Fibroblast of the conjunctiva (primary cell): Measurements from ENCODE around the gene TMEM126A.
"Not testable (repeated sequence)": the region's sequence is repeated elsewhere in the genome, so short reads cannot be mapped to it uniquely, and the experiment has no call there.

ENCODE experiments used
- DNase-seq: peaks from one replicate; pipeline ENCODE4 v3.0.0-alpha.2; 2010; ENCODE audit warnings: low read depth

Gene TMEM126A

DNA sequence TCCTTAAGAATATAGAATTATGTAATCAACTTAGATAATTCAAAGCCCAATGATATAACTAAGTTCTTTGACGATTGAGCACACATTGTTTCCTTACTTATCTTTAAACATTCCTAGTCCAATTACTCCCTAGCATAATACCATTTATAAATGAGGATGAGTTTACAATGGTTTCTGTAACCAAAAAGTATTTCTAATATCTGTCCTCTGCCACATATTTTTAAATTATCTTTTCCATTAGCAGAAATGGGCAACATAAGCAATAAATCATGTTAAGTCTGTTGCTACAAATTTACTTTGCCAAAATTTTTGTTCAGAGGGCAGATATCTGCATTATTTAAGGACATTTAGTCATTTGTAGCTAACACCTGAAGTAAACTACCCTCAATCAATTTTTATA, 10.4 kb downstream of the TMEM126A start:
- no peak for DNase-seq

- no peak for DNase-seq
Measured at GRCh38 chr11:85661972-85662664, 14.4 kb downstream of the TMEM126A start.

- no peak for DNase-seq
Measured at GRCh38 chr11:85663080-85663752, 15.4 kb downstream of the TMEM126A start.

GRCh38 chr11:85663753-85664614, 16.2 kb downstream of the TMEM126A start:
- DNase-seq = no peak

GRCh38 chr11:85664615-85665481, 17.1 kb downstream of the TMEM126A start, which contains the start of gene CREBZF:
Gene CREBZF, minus strand, starts transcription at chr11:85665129. Its CDS starts 254 bp downstream, at chr11:85664875.
- peak; percentile 91 for DNase-seq

GRCh38 chr11:85665733-85666132, 18.0 kb downstream of the TMEM126A start:
- DNase-seq = no peak

GRCh38 chr11:85666687-85667086, 18.9 kb downstream of the TMEM126A start:
- no peak for DNase-seq

DNA sequence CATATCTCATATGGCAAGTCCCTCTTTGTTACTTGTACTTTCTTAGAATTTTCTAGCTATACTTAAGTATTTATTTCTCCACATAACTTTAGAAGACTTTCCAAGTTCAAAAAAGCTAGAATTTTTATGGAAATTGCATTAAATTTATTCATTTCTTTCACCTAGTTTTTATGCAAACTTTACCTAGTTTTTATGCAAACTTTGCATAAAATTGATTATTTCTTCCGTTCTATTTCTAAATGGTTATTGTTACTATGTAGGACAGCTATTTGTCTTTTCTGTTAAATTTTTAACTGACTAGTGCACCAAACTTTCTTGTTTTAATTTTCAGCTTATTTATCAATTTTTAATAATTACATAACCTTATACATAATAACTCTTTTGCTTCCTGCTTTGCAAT, 20.4 kb downstream of the TMEM126A start:
- no peak for DNase-seq

- DNase-seq = not testable (repeated sequence)
Measured at GRCh38 chr11:85670949-85671663, 23.3 kb downstream of the TMEM126A start.

DNA sequence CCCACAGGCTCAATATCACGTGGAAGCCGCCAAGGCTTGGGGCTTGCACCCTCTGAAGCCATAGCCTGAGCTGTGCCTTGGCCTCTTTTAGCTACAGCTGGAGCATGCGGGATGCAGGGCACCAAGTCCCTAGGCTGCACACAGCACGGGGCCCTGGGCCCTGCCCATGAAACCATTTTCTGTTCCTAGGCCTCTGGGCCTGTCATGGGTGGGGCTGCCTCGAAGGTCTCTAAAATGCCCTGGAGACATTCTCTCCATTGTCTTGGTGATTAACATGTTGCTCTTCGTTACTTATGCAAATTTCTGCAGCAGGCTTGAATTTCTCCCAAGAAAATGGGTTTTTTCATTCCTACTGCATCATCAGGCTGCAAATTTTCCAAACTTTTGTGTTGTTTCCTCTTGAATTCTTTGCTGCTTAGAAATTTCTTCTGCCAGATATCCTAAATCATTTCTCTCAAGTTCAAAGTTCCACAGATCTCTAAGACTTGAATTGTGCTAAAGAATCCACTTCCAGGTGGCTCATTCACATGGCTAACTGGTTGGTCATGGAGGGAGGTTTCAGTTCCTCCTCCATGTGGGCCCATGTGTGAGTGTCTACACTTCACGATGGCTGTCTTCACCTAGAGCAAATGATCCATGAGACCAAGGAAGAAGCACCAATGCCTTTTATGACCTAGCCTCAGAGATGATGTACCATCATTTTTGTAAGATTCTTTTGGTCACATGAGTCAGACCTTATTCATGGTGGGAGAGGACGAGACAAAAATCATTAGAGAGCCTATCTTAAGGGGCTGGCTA, 24.5 kb downstream of the TMEM126A start:
- no peak for DNase-seq

- no peak for DNase-seq
Measured at GRCh38 chr11:85673393-85673792, 25.6 kb downstream of the TMEM126A start.

DNA sequence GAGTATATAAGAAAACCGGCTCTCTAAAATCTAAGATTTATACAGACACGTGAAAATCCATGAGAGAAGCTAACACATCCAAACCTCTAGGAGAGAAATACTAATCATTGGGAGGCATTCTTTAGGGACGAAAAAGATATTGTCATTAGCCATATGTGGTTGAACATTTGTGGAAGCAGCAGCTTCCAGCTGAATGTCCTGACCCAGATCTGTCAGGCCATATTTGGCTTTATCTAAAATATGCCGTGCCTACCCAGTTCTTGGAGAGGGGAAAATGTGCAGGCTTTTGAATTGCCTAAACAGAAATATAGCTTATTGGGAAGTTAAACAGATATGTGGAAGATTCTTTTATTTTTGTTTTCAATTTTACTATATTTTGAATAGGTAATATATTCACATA, 31.8 kb downstream of the TMEM126A start:
- no peak for DNase-seq

- DNase-seq = no peak
Measured at GRCh38 chr11:85680897-85681296, 33.1 kb downstream of the TMEM126A start.

DNA sequence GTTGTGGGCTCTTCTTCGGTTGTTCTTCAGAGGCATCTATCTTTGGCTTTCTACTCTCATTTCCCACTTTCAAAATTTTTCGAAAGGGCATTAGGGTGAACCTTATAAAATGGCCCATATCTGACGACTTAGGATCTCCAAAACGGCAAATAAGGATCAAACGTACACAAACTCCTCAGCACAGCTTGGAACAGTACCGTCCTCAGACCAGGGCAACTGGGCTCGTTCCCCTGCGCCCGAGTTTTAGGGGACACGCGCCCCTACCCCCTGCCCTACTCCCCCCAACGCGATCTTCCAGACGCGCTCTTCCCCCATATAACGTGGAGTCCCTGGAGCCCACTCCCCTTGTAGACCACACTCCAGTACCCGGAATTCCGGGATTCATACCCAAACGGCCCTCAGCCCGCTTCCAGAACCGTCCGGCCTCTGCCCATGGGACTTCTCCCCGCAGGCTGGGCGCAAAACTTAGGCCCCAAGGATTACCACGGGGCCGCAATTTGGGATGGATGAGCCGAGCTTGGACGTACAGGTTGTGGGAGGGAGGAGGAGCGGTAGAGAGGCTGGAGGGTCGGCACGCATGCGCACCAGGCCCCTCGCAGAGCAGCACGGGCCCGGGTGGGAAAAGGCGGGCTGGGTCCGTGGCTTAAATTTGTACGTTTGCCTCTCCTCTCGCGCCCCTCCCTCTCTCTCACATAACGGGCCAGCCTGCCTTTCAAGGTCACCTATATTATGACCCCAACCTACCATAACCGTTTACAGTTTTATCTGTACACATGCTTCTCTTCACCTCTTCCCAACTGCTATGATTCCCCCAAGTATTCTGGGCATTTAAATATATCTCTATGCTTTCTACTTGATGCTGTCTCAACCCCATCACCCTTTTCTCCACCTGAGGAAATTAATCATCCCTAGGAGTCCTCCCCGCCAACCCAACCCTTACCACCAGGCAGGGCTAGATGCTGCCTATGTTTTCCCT, 34.9 kb downstream of the TMEM126A start:
- DNase-seq = no peak

DNA sequence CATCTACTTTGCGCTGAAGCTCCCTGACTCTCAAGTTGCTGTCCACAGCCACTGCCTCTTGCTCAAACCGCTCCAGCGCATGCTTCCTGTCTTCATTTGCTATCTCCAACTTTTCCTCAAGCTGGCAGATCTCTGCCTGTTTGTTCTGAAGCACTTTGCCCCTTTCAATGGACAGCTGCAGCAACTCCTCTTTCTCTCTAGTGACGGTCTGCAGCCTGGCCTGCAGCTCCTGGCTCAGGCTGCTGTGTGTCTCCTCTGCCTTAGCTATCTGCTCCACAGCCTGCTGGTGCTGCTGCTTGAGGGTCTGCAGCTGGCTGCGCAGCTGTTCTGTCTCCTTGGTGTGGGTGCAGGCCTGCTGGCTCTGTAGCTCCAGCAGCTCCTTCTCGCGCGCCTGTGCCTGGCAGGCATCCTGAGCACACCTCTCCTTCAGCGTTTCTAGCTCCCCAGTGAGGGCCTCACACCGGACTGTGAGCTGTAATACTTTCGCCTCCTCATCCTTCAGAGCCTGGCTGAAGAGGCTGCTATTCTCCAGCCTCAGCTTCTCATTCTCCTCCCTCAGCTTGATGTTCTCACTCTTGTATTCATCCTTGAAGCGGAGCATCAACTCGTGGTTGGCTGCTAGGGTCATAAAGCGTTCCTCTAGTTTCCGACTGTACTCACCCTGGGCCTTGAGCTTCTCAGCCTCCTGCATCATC, 37.5 kb downstream of the TMEM126A start:
- DNase-seq = no peak

DNA sequence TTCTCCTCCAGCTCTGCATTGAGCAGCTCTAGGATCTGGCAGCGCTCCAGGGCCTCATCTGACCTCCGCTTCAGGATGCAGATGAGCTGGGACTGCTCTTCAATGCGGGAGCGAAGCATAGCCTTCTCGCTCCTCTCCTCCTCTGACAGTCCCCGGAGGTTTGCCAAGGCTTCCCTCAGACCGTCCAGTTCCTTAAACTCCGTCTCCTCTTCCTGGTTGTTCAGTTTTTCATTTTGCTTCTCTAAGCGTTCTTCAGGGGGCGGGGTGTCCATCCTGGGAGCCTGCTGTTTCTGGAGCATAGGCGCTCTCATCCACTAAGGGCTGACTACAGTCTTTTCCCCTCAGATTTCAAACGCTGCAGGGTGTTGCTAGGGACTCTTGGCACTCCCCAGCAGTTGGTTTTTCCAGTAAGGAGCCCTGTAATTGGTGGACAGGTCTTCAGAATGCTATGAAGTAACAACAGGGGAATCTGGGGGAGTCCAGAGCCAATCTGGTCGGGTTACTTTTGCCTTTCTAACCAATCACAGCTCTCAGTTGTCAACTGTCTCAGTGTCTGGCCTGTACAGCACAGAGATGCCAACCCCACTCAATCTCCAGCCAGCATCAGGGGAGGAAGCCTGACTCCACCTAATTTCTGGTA, 38.2 kb downstream of the TMEM126A start, which contains the start of gene CCDC89:
TSS of gene CCDC89 (minus strand) at position 376 of the 640 bp plus-strand sequence. CDS start at position 311, 65 bp downstream.
- peak; percentile 72 for DNase-seq

- no peak for DNase-seq
Measured at GRCh38 chr11:85694385-85694980, 46.7 kb downstream of the TMEM126A start.
